Spleen (tissue), 11 donors: ENCODE results near the gene COLGALT1. TPM values are rescaled to one million over a fixed set of nuclear protein-coding genes. Genes with fewer than 3 reads are reported as not detected.

Experiments used
- DNase-seq: peaks from one replicate; pipeline ENCODE4 v3.0.0-alpha.2; 2020
- H3K27ac ChIP-seq, 8 donors: fragments of 200-600 bp; sonication (generic) in 7 of 8; 1 replicate in 4 of 8; 2 replicates in 4 of 8; pipeline versions ENCODE4 v1.5.0 to v1.8.0; 2016 to 2021; ENCODE audit warnings: inconsistent platforms in 4 of 8, mild to moderate bottlenecking in 4 of 8, moderate library complexity in 1 of 8
- H3K27me3 ChIP-seq, 7 donors: fragments of 200-600 bp; sonication (generic) in 6 of 7; replicated peaks in 1 of 7; 1 replicate in 4 of 7; 2 replicates in 3 of 7; pipeline versions ENCODE4 v1.5.0 to v1.8.0; 2016 to 2021; ENCODE audit warnings: inconsistent platforms in 3 of 7, mild to moderate bottlenecking in 1 of 7
- H3K36me3 ChIP-seq, 6 donors: fragments of 200-600 bp; sonication (generic) in 5 of 6; 1 replicate in 4 of 6; 2 replicates in 2 of 6; pipeline versions ENCODE4 v1.5.0 to v1.8.0; 2016 to 2021; ENCODE audit warnings: inconsistent platforms in 2 of 6
- H3K4me1 ChIP-seq, 6 donors: fragments of 200-600 bp; sonication (generic) in 5 of 6; 1 replicate in 3 of 6; 2 replicates in 3 of 6; pipeline versions ENCODE4 v1.5.0 to v1.8.0; 2016 to 2021; ENCODE audit warnings: inconsistent platforms in 3 of 6
- H3K4me3 ChIP-seq, 8 donors: fragments of 200-600 bp; sonication (generic) in 7 of 8; 1 replicate in 4 of 8; 2 replicates in 4 of 8; pipeline versions ENCODE4 v1.5.0 to v1.8.0; 2016 to 2021; ENCODE audit warnings: inconsistent platforms in 4 of 8, mild to moderate bottlenecking in 4 of 8, moderate library complexity in 2 of 8
- H3K9me3 ChIP-seq, 8 donors: fragments of 200-600 bp; sonication (generic) in 7 of 8; 1 replicate in 4 of 8; 2 replicates in 4 of 8; pipeline versions ENCODE4 v1.5.0 to v1.8.0; 2016 to 2021; ENCODE audit warnings: inconsistent platforms in 4 of 8
- POLR2A ChIP-seq, 3 donors: fragments of 450-650 bp; IDR thresholded peaks; one replicate each; pipeline ENCODE4 v1.5.1; 2017; ENCODE audit warnings: antibody characterized with exemption in 3 of 3, mild to moderate bottlenecking in 1 of 3
- POLR2AphosphoS5 ChIP-seq, 3 donors: sonication (generic); formaldehyde crosslinking; IDR thresholded peaks; one replicate each; pipeline ENCODE4 v1.5.1; 2017; ENCODE audit warnings: antibody characterized with exemption in 3 of 3
- WGBS, 5 donors: extraction: QIAGEN DNeasy Blood & Tissue Kit in 3 of 5; methylation state at CpG; one replicate each; pipeline versions ENCODE4 v1.1.5 to v1.1.7; 2013 to 2018; 5-methylcytosine and 5-hydroxymethylcytosine counted together
- intact Hi-C: fragments of 100-400 bp; cut with DNase I; formaldehyde crosslinking; loops from one replicate; pipeline ENCODE4 v1.15.0; 2023; ENCODE audit warnings: low total_unique reads
- polyA plus RNA-seq, 3 donors: library from polyadenylated mRNA; stranded (reverse); fragments of 200-250 nt; gene quantifications; one replicate each; pipeline ENCODE4 v1.2.1, GENCODE V29; 2013
- total RNA-seq, 7 donors: library from RNA; depleted of rRNA in 3 of 7; stranded (reverse); fragments of >200 nt in 3 of 7; fragmentation: NEBNext Ultra II Directional in 4 of 7; extraction: Animal tissue kit (Norgen Biotek cat#: 25700) in 4 of 7; gene quantifications; one replicate each; pipeline versions ENCODE4 v1.1.0 to v1.2.1, GENCODE V29; 2016 to 2021
- TF ChIP-seq, protein P1 (sequence below), 11 experiments: fragments of 200-600 bp in 7 of 11; fragments of 450-650 bp in 4 of 11; sonication (generic) in 4 of 11; IDR thresholded peaks in 8 of 11; conservative IDR thresholded peaks in 3 of 11; 1 replicate in 7 of 11; 2 replicates in 4 of 11; pipeline versions ENCODE4 v1.4.0 to v1.8.0; 2016 to 2021; ENCODE audit warnings: antibody characterized with exemption in 11 of 11, inconsistent platforms in 4 of 11, mild to moderate bottlenecking in 1 of 11
- donor health status: healthy with polysubstance abuse.
- donor health status: DM: no; HTN: no; CAD: no; lungs with moderate emphysema.
- donor health status: DM: no; HTN: no; CAD: no.
- donor health status: Bipolar disorder and iron deficiency.
- donor health status: healthy.
- donor health status: DM: no; HTN: no; CAD: no.
- donor health status: DM: yes; HTN: yes; CAD: no.

Gene COLGALT1
- total and polyA plus RNA-seq, 10 donors, result 52.4 to 146 (median 92.0) TPM

DNA sequence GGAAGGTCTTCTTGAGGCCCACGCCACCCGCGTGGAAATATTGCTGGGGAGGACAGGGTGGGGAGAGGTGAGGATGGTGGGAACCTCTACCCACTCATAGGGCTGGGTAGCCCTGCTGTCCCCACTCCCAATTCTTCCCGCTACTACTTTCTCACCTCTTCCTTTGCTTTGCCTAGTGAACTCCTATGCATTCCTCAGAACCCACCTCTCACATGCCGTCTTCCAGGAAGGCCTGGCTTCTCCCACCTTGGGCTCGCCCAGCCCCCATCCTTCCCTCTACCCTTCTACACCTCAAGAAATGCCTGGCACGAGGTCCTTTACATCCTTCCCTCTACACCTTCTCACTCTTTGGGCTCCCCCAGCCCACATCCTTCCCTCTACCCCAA, 62.4 kb downstream of the COLGALT1 start:
- Histone ChIP-seq H3K4me3 (no peak overlapping the region), H3K27ac (peak overlapping the region in 4 of 8 donors; percentile 9 to 77 (median 70)), H3K4me1 (peaks cover 0 to 42% (median 15%) of the 10 kb centered on the region in 6 donors), H3K9me3 (peaks cover 0 to 11% (median 6%) of the 10 kb centered on the region in 8 donors), H3K36me3 (no peaks in the 10 kb centered on the region), H3K27me3 (peaks cover 0 to 50% (median 8%) of the 10 kb centered on the region in 7 donors)
- WGBS, 5 donors, result 80 to 89% (median 87%) methylated on average over 5 to 7 of the region's 7 CpGs
- intact Hi-C loops, result no loop called here
- TF ChIP-seq POLR2A (IDR thresholded peaks at IDR 0.05) (no peak), POLR2AphosphoS5 (IDR thresholded peaks at IDR 0.05) (no peak)
- TF ChIP-seq, protein P1, sequence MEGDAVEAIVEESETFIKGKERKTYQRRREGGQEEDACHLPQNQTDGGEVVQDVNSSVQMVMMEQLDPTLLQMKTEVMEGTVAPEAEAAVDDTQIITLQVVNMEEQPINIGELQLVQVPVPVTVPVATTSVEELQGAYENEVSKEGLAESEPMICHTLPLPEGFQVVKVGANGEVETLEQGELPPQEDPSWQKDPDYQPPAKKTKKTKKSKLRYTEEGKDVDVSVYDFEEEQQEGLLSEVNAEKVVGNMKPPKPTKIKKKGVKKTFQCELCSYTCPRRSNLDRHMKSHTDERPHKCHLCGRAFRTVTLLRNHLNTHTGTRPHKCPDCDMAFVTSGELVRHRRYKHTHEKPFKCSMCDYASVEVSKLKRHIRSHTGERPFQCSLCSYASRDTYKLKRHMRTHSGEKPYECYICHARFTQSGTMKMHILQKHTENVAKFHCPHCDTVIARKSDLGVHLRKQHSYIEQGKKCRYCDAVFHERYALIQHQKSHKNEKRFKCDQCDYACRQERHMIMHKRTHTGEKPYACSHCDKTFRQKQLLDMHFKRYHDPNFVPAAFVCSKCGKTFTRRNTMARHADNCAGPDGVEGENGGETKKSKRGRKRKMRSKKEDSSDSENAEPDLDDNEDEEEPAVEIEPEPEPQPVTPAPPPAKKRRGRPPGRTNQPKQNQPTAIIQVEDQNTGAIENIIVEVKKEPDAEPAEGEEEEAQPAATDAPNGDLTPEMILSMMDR (IDR thresholded peaks at IDR 0.05 in 8 of 11, conservative IDR thresholded peaks at IDR 0.05 in 3 of 11), result no peak
- DNase-seq, result no peak

DNA sequence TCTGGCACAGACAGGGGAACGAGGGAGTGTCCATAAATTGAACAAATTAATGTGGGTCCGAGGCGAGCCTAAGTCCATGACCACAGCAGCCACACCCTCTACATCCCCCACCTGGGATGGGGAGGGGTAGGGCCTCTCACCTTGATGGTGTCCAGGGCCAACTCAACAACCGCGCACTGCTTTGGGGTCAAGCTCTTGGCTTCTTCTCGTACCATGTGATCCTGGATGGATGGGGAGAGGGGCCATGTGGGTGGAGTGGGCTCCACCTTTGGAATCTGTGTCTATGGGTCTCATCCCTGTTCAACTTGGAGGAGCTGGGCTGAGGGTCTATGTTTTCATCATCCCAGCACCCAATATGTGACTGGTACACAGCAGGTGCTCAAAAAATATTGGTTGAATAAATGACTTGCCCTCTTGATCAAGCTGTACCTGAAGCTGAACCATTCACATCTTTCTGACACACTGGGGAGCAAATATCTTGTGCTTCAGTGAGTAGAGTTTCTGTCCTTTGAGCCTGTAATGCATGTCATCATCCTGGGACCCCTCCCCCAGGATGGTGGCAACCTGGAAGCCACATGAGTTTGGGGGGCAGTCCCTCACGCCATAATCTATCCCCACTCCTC, 62.9 kb downstream of the COLGALT1 start:
- peaks cover 0 to 50% (median 8%) of the 10 kb centered on the region in 7 donors for H3K27me3 ChIP-seq
- 66 to 80% (median 77%) methylated on average over 6 to 7 of the region's 7 CpGs for WGBS, 5 donors
- H3K4me3 ChIP-seq, result no peak overlapping the region
- H3K27ac ChIP-seq, result peak overlapping the region in 7 of 8 donors; percentile 16 to 76 (median 28)
- TF ChIP-seq, protein P1 (IDR thresholded peaks at IDR 0.05 in 8 of 11, conservative IDR thresholded peaks at IDR 0.05 in 3 of 11), result no peak
- TF ChIP-seq POLR2AphosphoS5 (IDR thresholded peaks at IDR 0.05) (no peak), POLR2A (IDR thresholded peaks at IDR 0.05) (no peak)
- no peaks in the 10 kb centered on the region for H3K36me3 ChIP-seq
- peaks cover 0 to 11% (median 6%) of the 10 kb centered on the region in 8 donors for H3K9me3 ChIP-seq
- H3K4me1 ChIP-seq, result peaks cover 0 to 42% (median 15%) of the 10 kb centered on the region in 6 donors
- intact Hi-C loops, result no loop called here
- peak; percentile 31 for DNase-seq

DNA sequence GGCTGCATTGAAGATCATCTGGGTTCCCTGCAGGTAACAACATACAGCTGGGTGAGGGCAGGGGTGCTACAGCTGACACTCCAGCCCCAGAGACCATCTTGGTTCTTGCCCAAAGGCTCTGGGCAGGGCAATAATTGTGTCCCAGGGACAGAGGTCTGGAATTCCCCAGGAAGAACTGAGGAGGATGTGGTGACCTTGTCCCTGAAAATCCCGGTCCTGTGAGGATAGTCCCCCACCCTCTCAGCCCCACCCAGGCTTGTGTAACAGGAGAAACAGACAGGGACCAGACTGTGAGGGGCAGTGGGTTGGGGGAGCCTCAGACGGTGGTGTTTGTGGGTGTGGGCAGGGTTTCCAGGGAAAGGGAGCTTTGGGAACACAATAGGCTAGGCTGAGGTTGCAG, 63.5 kb downstream of the COLGALT1 start:
- H3K4me3 ChIP-seq, result no peak overlapping the region
- H3K27me3 ChIP-seq, result peaks cover 0 to 50% (median 8%) of the 10 kb centered on the region in 7 donors
- TF ChIP-seq POLR2A (IDR thresholded peaks at IDR 0.05) (no peak), POLR2AphosphoS5 (IDR thresholded peaks at IDR 0.05) (peak in 1 of 3 donors; percentile 29)
- H3K9me3 ChIP-seq, result peaks cover 0 to 11% (median 6%) of the 10 kb centered on the region in 8 donors
- no peaks in the 10 kb centered on the region for H3K36me3 ChIP-seq
- H3K4me1 ChIP-seq, result peaks cover 0 to 42% (median 15%) of the 10 kb centered on the region in 6 donors
- intact Hi-C loops, result no loop called here
- WGBS, 5 donors, result 0 to 6% (median 5%) methylated on average over 2 of the region's 2 CpGs
- peak overlapping the region in 6 of 8 donors; percentile 16 to 76 (median 42) for H3K27ac ChIP-seq
- peak; percentile 54 for DNase-seq

DNA sequence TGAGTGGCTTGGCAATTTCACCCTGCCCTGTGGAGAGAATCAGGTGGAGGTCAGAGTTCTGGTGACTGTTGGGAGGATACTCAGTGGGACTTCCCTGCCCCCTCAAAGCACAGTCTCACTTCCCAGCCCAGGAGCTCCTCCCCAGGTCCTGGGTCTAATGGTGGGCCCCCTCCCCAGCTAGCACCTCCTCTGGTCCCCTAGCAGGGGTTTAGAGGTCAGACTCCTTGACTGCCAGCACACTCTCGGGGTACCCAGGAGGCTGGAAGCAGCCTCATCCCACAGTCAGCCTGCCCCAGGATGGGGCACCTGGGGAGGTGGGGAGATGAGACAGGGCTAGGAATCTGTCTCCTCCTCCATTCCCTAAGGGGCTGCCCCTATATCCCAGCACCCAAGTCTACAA, 65.2 kb downstream of the COLGALT1 start:
- intact Hi-C loops, result no loop called here
- Histone ChIP-seq H3K4me3 (no peak overlapping the region), H3K9me3 (peaks cover 0 to 11% (median 6%) of the 10 kb centered on the region in 8 donors), H3K36me3 (no peaks in the 10 kb centered on the region), H3K4me1 (peaks cover 0 to 40% (median 15%) of the 10 kb centered on the region in 6 donors), H3K27me3 (peaks cover 0 to 33% (median 4%) of the 10 kb centered on the region in 7 donors), H3K27ac (no peak overlapping the region)
- DNase-seq, result no peak
- WGBS, 5 donors, result 60 to 100% (median 89%) methylated on average over 1 of the region's 1 CpG
- no peak for TF ChIP-seq POLR2A (IDR thresholded peaks at IDR 0.05)
- TF ChIP-seq POLR2AphosphoS5 (IDR thresholded peaks at IDR 0.05), result no peak
- TF ChIP-seq, protein P1 (IDR thresholded peaks at IDR 0.05 in 8 of 11, conservative IDR thresholded peaks at IDR 0.05 in 3 of 11), result no peak
